Measurements from ENCODE around the gene CAPN11. TPM values are rescaled to one million over a fixed set of nuclear protein-coding genes. Genes with fewer than 3 reads are reported as not detected.
A peak's percentile ranks its signal among the peaks of the same experiment; 100 is the strongest.

CAPN11 gene
- total RNA-seq, 2 donors from 2014 or later, result 2.0 TPM; not detected in 1

- Histone ChIP-seq H3K9ac (ENCODE audit: low read depth in 2 of 2, low read length in 2 of 2) (peak overlapping the region in 1 of 2 donors; percentile 59), H3K9me3 (no peaks in the 10 kb centered on the region), H3K27ac (peak overlapping the region; percentile 50), H3K4me3 (no peak overlapping the region), H3K36me3 (peaks cover 7% of the 10 kb centered on the region), H3K4me1 (peaks cover 6% of the 10 kb centered on the region), H3K27me3 (no peaks in the 10 kb centered on the region)
- TF ChIP-seq, protein P1, sequence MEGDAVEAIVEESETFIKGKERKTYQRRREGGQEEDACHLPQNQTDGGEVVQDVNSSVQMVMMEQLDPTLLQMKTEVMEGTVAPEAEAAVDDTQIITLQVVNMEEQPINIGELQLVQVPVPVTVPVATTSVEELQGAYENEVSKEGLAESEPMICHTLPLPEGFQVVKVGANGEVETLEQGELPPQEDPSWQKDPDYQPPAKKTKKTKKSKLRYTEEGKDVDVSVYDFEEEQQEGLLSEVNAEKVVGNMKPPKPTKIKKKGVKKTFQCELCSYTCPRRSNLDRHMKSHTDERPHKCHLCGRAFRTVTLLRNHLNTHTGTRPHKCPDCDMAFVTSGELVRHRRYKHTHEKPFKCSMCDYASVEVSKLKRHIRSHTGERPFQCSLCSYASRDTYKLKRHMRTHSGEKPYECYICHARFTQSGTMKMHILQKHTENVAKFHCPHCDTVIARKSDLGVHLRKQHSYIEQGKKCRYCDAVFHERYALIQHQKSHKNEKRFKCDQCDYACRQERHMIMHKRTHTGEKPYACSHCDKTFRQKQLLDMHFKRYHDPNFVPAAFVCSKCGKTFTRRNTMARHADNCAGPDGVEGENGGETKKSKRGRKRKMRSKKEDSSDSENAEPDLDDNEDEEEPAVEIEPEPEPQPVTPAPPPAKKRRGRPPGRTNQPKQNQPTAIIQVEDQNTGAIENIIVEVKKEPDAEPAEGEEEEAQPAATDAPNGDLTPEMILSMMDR (IDR thresholded peaks at IDR 0.05), result no peak
- intact Hi-C loops (cut with DNase I), result no loop called here
- no peak for DNase-seq
Measured at GRCh38 chr6:44111434-44112417, 46.9 kb upstream of the CAPN11 start.

DNA sequence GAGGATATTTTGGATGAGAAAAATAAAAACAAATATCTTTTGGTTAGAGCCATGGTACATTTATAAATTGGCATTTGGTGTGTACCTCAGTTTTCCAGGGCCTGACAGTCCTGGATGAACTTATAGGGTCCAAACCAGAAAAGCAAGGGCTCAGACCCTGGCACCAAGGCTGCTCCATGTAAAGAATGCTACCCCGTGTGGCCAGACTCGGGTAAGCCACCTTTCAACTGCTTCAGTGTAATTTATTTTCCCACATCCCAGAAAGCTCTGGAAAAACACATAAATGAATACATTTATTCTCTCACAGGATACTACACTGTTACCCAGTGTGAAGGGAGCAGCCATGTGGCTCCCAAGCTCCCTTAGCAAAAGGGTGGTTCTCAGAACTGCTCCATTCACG, 45.2 kb upstream of the CAPN11 start:
- H3K9me3 ChIP-seq, result no peaks in the 10 kb centered on the region
- H3K27ac ChIP-seq, result no peak overlapping the region
- no peak overlapping the region for H3K4me3 ChIP-seq
- H3K9ac ChIP-seq (ENCODE audit: low read depth in 2 of 2, low read length in 2 of 2), result no peak overlapping the region
- H3K27me3 ChIP-seq, result no peaks in the 10 kb centered on the region
- TF ChIP-seq, protein P1 (IDR thresholded peaks at IDR 0.05), result no peak
- peaks cover 11% of the 10 kb centered on the region for H3K4me1 ChIP-seq
- DNase-seq, result no peak
- intact Hi-C loops (cut with DNase I), result no loop called here
- peaks cover 7% of the 10 kb centered on the region for H3K36me3 ChIP-seq

- no peaks in the 10 kb centered on the region for H3K27me3 ChIP-seq
- intact Hi-C loops (cut with DNase I), result no loop called here
- H3K9ac ChIP-seq (ENCODE audit: low read depth in 2 of 2, low read length in 2 of 2), result no peak overlapping the region
- H3K4me1 ChIP-seq, result peaks cover 11% of the 10 kb centered on the region
- DNase-seq, result no peak
- peaks cover 7% of the 10 kb centered on the region for H3K36me3 ChIP-seq
- no peaks in the 10 kb centered on the region for H3K9me3 ChIP-seq
- H3K27ac ChIP-seq, result peak overlapping the region; percentile 21
- H3K4me3 ChIP-seq, result no peak overlapping the region
- TF ChIP-seq, protein P1 (IDR thresholded peaks at IDR 0.05), result no peak
Measured at GRCh38 chr6:44115866-44116265, 42.8 kb upstream of the CAPN11 start.

- H3K4me1 ChIP-seq, result peaks cover 11% of the 10 kb centered on the region
- H3K27me3 ChIP-seq, result no peaks in the 10 kb centered on the region
- no peak overlapping the region for H3K4me3 ChIP-seq
- peaks cover 7% of the 10 kb centered on the region for H3K36me3 ChIP-seq
- no peak for DNase-seq
- H3K9me3 ChIP-seq, result no peaks in the 10 kb centered on the region
- H3K27ac ChIP-seq, result peak overlapping the region; percentile 21
- intact Hi-C loops (cut with DNase I), result no loop called here
- H3K9ac ChIP-seq (ENCODE audit: low read depth in 2 of 2, low read length in 2 of 2), result peak overlapping the region in 1 of 2 donors; percentile 46
- TF ChIP-seq, protein P1 (IDR thresholded peaks at IDR 0.05), result no peak
Measured at GRCh38 chr6:44116641-44117382, 41.8 kb upstream of the CAPN11 start.

- intact Hi-C loops (cut with DNase I), result no loop called here
- Histone ChIP-seq H3K27ac (peak overlapping the region; percentile 21), H3K4me3 (no peak overlapping the region), H3K36me3 (peaks cover 7% of the 10 kb centered on the region), H3K27me3 (no peaks in the 10 kb centered on the region), H3K4me1 (peaks cover 13% of the 10 kb centered on the region), H3K9ac (ENCODE audit: low read depth in 2 of 2, low read length in 2 of 2) (peak overlapping the region in 1 of 2 donors; percentile 46), H3K9me3 (no peaks in the 10 kb centered on the region)
- TF ChIP-seq, protein P1 (IDR thresholded peaks at IDR 0.05), result no peak
- no peak for DNase-seq
Measured at GRCh38 chr6:44117397-44118128, 41.1 kb upstream of the CAPN11 start.
